GM18951 (cell line): ENCODE measurements around the gene EYA3.

ENCODE experiments used
- POLR2A ChIP-seq: IDR thresholded peaks from 4 replicates; pipeline ENCODE4 v1.6.1; 2011; ENCODE audit warnings: mild to moderate bottlenecking; ENCODE audit not compliant: insufficient read length, insufficient read depth; ENCODE audit errors: extremely low read depth
- in situ Hi-C: fragments of 300-500 bp; cut with MboI; formaldehyde crosslinking; loops from one replicate; pipeline ENCODE4 v1.12.0; 2022; ENCODE audit warnings: low sequenced_read_pairs, mixed read lengths, inconsistent platforms; ENCODE audit not compliant: unreplicated experiment

Gene EYA3

DNA sequence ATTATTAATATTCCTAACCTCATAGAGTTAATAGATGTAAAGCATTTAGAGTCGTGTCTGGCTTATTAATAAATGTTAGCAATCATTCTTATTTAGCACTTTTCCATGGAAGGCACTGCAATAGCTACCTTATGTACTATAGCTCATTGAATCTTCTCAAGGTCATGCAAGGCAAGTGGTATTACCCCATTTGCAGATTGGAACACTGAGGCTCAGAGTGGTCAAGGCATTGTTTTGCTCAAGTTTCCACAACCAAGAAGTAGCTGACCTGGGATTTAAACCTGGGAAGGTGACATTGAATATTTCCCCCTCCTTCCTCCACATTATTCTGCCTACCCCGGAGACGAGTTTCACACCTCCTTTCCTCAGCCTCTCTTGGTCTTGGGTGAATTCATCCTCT, 37.8 kb upstream of the EYA3 start:
- TF ChIP-seq POLR2A = no peak
- in situ Hi-C loops = no loop called here

DNA sequence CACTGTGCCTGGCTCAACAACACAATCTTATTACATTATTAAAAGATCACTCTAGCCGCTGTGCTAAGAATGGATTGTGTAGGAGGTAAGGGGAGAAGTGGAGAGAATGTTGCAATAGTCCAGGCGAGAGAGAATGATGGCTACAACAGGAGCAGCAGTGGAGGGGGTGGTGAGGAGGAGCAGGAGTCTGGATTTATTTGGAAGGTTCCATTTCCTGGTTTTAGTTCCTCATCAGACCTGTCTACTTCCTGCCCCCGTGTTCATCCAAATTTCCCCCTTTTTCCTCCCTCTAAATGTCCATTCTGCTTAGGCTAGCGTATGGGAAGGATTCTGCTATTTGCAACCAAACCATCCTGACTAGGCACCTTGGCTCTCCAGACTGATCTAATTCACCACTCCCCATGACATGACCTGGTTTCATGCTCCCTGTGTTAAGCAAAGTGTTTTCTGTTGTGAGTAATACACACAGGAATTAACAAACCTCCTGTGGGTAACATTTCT, 35.1 kb upstream of the EYA3 start:
- in situ Hi-C loops = no loop called here
- TF ChIP-seq POLR2A = no peak

DNA sequence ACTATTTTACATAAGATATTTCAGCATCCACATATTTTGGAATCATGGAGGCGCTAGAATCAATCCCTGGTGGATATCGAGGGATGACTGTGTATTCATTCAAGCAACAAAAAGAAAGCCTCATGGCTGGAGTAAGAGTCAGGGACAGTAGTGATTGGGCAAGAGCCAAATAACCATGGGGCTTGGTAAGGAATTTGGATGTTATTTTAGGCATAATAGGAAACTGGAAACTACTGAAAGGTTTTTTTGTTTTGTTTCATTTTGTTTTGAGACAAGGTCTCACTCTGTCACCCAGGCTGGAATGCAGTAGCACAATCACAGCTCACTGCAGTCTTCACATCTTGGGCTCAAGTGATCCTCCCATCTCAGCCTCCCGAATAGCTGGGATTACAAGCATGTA, 33.8 kb upstream of the EYA3 start:
- in situ Hi-C loops = no loop called here
- TF ChIP-seq POLR2A = no peak

DNA sequence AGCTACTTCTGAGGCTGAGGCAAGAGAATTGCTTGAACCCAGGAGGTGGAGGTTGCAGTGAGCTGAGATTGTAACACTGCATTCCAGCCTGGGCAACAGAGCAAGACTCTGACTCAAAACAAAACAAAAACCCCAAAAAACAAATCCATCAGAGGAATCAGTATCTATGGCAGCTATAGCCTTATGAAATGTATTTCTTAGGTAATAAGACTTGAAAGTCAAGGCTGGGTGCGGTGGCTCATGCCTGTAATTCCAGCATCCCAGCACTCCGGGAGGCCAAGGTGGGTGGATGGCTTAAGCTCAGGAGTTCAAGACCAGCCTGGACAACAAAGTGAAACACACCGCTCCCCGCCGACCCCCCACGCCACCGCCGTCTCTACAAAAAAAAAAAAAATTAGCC, 31.1 kb upstream of the EYA3 start:
- in situ Hi-C loops = no loop called here

DNA sequence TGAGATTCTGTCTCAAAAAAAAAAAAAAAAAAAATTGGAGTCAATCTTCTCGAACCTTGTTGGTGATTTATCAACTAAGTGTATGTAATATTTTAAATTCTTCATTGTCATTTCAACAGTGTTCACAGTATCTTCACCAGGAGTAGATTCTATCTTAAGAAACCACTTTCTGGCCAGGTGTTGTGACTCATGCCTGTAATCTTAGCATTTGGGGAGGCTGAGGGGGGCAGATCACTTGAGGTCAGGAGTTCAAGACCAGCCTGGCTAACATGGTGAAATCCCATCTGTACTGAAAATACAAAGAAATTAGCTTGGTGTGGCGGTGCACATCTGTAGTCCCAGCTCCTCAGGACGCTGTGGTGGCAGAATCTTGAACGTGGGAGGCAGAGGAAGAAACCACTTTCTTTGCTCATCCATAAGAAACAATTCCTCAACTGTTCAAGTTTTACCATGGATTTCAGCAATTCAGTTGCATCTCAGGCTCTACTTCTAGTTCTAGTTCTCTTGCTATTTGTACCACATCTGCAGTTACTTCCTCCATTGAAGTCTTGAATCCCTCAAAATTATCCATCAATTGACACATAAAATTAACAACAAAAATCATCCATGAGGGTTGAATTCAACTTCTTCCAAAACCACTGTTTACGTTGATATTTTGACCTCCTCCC, 30.4 kb upstream of the EYA3 start:
- TF ChIP-seq POLR2A = no peak
- in situ Hi-C loops = no loop called here

More for the DNA sequence above, 31.1 kb upstream of the EYA3 start:
- no peak for TF ChIP-seq POLR2A

DNA sequence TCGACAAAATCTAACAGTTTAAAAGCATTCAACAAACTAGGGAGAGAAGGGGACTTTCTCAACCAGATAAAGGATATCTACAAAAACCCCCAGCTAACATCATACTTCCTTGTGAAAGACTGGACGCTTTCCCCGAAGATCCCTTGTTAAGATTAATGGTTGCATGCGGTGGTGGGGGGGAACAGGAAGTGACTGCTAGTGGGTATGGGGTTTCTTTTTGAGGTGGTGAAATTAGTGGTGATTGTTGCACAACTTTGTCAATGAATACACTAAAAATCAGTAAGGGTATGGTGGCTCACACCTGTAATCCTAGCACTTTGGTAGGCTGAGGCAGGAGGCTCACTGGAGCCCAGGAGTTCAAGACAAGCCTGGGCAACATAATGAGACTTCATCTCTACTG, 26.9 kb upstream of the EYA3 start:
- TF ChIP-seq POLR2A = no peak
- in situ Hi-C loops = no loop called here

DNA sequence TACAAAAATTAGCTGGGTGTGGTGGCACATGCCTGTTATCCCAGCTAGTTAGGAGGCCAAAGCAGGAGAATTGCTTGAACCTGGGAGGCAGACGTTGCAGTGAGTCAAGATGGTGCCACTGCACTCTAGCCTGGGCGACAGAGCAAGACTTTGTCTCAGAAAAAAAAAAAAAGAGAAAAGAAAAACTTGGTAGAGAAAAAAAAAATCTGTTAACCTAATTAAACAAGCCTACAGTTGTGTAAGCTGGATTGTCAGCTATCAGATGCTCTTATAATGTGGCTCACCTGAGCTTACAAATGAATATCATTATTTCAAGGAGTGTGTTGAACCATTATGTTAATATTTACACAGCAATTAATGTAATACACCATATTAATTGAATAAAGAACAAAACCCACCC, 26.4 kb upstream of the EYA3 start:
- in situ Hi-C loops = no loop called here
- no peak for TF ChIP-seq POLR2A

DNA sequence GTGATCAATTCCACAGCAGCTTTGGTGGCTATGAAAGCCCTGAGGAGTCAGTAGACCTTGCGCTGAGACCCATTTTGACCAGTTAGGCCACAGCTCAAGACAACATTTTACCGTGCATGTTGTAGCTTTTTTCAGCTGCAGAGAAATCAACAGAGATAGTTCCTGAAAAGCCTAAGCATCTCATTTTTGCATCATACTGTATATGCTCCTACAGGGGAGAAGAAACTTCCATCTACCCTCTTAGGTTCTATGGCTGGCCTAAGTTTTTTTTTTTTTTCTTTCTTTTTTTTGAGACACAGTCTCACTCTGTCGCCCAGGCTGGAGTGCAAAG, 24.8 kb upstream of the EYA3 start:
- no peak for TF ChIP-seq POLR2A
- in situ Hi-C loops = no loop called here

DNA sequence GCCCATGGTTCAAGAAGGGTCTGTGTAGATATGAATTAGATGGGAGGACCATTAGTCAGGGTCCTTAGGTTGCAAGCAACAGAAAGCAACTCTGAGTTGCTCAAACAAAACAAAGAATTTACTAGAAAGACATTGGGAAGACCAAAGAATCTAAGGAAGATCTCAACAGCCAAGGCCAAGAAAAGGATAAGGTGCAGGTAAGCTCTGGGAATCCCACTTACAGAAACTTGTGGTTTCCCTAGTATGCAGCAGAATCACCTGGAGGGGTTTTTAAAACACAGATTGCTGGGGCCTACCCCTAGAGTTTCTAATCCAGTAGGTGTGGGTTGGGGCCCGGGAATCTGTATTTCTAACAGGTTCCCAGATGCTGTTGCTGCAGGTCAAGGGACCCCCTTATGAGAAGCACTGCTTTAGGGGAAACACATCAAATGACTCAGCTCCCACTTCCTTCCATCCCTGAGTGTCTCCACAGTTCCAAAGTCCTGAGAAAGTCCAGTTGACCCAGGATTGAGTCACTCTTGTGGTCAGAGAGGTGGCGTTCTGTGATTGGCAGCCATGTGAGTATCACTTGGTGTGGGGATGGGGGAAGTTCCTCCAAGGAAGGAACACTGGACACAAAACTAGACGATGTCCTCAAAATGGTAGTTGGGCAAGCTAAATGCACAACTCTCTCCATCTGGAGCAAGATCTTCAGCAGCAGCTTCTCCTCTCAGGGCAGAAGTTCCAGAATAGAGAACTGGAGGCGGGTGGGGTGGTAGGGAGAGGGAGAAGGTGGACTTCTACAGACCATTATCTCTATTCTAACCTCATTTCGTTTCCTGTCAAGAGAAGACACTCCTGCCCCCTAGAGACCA, 24.2 kb upstream of the EYA3 start:
- in situ Hi-C loops = no loop called here
- TF ChIP-seq POLR2A = no peak

DNA sequence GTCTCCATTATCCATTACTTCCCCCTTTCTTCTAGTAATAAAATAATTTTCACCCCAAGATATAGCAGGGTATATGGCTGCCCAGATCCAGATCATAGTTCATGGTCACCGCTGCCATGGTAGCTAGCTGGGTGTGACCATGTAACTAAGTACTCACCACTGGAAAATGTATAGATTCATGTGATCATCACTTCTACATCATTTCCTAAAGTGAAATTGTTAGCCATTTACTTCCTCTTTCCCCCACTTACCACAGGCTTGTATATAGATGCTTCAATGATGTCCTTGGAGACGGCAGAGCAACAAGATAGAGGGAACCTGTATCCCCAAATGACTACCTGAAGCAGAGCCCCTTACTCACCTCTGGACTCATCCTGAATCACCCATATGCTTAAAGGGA, 22.7 kb upstream of the EYA3 start:
- no peak for TF ChIP-seq POLR2A
- in situ Hi-C loops = no loop called here

DNA sequence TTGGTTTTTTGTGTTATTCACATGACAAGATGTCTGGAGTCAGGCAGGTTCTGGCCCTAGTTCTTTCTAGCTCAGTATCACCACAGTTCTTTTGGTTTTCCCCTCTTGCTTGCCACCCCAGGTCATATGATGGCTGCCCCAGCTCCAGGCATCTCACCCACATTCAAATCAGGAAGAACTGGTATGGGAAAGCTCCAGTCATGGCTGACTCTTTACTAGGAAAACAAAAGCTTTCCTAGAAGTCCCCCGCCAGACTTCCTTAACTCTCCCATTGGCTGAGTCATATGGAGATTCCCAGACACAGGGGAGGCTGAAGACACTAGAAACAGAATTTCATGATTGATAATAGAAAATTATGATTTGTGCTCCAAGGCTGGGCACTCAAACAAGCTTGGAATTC, 22.1 kb upstream of the EYA3 start:
- no peak for TF ChIP-seq POLR2A
- in situ Hi-C loops = no loop called here

DNA sequence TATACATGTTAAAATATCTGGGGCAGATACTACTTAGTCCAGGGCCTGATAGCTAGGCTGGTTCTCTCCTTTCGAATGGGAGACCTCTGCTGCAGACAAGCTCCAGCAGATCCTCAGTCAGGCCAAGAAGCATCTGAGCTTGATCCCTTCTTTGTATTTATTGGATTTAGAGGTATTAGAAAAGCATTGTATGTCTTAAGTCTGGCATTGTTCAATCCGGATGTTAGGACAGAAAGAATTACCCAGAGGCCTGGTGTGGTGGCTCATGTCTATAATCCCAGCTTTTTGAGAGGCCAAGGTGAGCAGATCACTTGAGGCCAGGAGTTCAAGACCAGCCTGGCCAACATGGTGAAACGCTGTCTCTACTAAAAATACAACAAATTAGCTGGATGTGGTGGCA, 21.2 kb upstream of the EYA3 start:
- TF ChIP-seq POLR2A = no peak
- in situ Hi-C loops = no loop called here

DNA sequence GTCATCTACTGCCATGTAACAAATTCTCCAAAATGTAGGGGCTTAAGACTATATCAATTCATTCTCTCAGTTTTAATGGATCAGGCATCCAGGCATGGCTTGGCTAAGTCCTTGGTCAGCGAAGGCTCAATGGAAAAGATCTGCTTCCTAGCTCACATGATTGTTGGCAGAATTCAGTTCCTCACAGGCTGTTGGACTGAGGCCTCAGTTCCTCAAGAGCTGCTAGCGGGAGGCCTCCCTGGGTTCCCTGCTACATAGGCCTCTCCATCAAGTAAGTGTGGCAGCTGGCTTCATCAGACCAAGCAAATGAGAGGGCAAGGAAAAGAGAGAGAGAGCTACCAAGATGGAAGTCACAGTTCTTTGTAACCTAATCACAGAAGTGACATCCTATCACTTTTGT, 19.6 kb upstream of the EYA3 start:
- no peak for TF ChIP-seq POLR2A
- in situ Hi-C loops = no loop called here

DNA sequence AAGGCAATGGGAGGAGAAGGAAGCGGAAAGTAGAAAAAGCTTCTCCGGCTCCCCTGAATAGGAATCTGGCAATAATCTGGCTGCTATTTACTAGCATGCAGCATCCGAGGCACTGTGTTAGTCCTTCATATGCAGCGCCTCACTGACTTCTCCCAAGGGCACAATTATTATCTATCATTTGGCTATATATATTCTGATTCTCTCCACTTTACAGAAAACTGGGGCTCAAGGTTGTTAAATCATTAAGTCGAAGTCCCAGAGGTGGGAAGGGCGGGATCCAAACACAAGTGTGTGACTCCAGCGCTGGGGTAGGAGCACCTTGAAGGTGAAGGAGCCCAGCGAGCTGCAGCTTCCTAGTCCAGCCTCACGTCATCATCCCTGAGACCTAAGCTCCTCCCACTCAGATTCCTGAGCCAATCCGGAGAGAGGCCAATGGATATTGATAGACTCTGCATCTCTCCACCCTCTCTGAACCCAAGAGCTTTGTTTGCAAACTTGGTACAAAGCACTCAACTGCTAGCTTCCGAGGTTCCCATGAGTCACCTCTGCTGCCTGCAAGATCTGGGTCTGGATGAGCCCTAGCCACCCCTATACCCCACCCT, 16.6 kb upstream of the EYA3 start:
- in situ Hi-C loops = no loop called here

More for the DNA sequence above, 16.6 kb upstream of the EYA3 start:
- no peak for TF ChIP-seq POLR2A
